ENCODE data around the gene IL6. TPM values are rescaled to one million over a fixed set of nuclear protein-coding genes. Genes with fewer than 3 reads are reported as not detected.
A peak's percentile ranks its signal among the peaks of the same experiment; 100 is the strongest.
"Not testable (repeated sequence)": the region's sequence is repeated elsewhere in the genome, so short reads cannot be mapped to it uniquely, and the experiment has no call there.

Gene IL6
- total RNA-seq = not detected in 2 replicates

DNA sequence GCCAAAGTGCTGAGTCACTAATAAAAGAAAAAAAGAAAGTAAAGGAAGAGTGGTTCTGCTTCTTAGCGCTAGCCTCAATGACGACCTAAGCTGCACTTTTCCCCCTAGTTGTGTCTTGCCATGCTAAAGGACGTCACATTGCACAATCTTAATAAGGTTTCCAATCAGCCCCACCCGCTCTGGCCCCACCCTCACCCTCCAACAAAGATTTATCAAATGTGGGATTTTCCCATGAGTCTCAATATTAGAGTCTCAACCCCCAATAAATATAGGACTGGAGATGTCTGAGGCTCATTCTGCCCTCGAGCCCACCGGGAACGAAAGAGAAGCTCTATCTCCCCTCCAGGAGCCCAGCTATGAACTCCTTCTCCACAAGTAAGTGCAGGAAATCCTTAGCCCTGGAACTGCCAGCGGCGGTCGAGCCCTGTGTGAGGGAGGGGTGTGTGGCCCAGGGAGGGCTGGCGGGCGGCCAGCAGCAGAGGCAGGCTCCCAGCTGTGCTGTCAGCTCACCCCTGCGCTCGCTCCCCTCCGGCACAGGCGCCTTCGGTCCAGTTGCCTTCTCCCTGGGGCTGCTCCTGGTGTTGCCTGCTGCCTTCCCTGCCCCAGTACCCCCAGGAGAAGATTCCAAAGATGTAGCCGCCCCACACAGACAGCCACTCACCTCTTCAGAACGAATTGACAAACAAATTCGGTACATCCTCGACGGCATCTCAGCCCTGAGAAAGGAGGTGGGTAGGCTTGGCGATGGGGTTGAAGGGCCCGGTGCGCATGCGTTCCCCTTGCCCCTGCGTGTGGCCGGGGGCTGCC is at the start of gene IL6:
TSS of gene IL6 (plus strand) at position 294 of the 807 bp plus-strand sequence. CDS start at position 357, 63 bp downstream.
- Mint-ChIP-seq H3K27me3 (ENCODE audit: low read depth) (peaks cover 35% of the 10 kb centered on the region), H3K36me3 (ENCODE audit: low read depth) (no peaks in the 10 kb centered on the region), H3K4me1 (ENCODE audit: low read depth) (peaks cover 33% of the 10 kb centered on the region), H3K4me3 (ENCODE audit: low read depth) (peak within 1 kb of the TSS; percentile 31), H3K27ac (no peak within 1 kb of the TSS), H3K9me3 (no peaks in the 10 kb centered on the region)
- DNase-seq (ENCODE audit: low spot score) = no peak
- intact Hi-C loops (cut with micrococcal nuclease) = loop anchor here (1.0 to 5.0 kb wide), 4 partner anchors 28 to 167 kb away; no protein-coding TSS in a partner anchor

DNA sequence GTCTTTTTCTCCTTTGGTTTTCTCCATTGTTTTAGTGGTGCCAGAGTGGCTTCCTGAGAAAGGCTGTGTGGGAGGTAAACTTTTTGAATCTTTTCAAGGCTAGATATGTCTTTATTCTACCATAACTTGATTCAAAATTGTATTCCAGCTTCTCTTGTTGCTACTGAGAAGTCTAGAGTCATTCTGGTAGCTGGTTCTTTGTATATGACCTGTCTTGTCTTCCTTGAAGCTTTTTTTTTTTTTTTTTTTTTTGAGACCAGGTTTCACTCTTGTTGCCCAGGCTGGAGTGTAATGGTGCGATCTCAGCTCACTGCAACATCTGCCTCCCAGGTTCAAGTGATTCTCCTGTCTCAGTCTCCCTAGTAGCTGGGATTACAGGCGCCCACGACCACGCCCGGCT is 49.7 kb upstream of the IL6 start:
- peaks cover 12% of the 10 kb centered on the region for H3K36me3 Mint-ChIP-seq (ENCODE audit: low read depth)
- intact Hi-C loops (cut with micrococcal nuclease) = loop anchor here (1.0 to 5.0 kb wide), 4 partner anchors 14 to 1310 kb away; partner anchors contain the start of gene IL6
- peak overlapping the region; percentile 26 for H3K4me3 Mint-ChIP-seq (ENCODE audit: low read depth)
- not testable (repeated sequence) for DNase-seq (ENCODE audit: low spot score); H3K27me3 Mint-ChIP-seq (ENCODE audit: low read depth)
- H3K27ac Mint-ChIP-seq = peak overlapping the region; percentile 64
- H3K9me3 Mint-ChIP-seq = peaks cover 11% of the 10 kb centered on the region
- peaks cover 82% of the 10 kb centered on the region for H3K4me1 Mint-ChIP-seq (ENCODE audit: low read depth)

DNA sequence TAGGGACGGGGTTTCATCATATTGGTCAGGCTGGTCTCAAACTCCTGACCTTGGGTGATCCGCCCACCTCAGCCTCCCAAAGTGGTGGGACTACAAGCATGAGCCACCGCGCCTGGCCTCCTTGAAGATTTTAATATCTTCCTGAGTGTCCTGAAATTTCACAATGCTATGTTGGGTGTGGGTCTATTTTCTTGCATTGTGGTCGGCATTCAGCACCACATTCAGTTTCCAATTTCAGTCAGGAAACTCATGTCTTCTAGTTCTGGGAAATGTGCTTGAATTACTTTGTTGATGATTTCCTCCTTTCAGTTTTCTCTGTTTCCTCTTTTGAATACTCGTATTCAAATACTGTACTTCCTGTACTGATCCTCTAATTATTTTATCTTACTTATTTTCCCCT is 49.3 kb upstream of the IL6 start:
- DNase-seq (ENCODE audit: low spot score) = no peak
- intact Hi-C loops (cut with micrococcal nuclease) = loop anchor here (1.0 to 5.0 kb wide), 4 partner anchors 15 to 1310 kb away; partner anchors contain the start of gene IL6
- Mint-ChIP-seq H3K4me1 (ENCODE audit: low read depth) (peaks cover 77% of the 10 kb centered on the region), H3K27me3 (ENCODE audit: low read depth) (peaks cover 5% of the 10 kb centered on the region), H3K36me3 (ENCODE audit: low read depth) (peaks cover 12% of the 10 kb centered on the region), H3K9me3 (peaks cover 11% of the 10 kb centered on the region), H3K27ac (peak overlapping the region; percentile 30), H3K4me3 (ENCODE audit: low read depth) (peak overlapping the region; percentile 26)

DNA sequence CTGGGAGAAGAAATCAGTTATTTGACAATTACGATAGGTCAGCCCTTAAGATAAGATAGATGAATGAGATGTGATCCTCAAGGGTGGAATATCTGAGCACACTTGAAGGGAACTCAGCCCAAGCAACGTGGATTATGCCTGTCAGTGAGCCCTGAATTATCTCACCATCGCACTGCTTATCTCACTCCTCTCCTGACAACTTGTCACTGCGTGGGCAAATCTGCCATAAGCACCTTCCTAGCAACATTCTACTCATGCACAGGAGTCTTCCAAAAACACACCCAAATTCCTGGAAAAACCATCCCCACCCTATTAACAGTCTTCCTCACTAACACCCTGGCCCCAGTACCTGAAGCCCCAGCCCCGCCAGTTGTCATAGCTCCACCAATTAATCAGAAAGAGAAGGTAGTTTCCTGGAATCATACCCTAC is 46.5 kb upstream of the IL6 start:
- DNase-seq (ENCODE audit: low spot score) = no peak
- intact Hi-C loops (cut with micrococcal nuclease) = no loop called here
- Mint-ChIP-seq H3K4me1 (ENCODE audit: low read depth) (peaks cover 58% of the 10 kb centered on the region), H3K9me3 (peaks cover 5% of the 10 kb centered on the region), H3K27me3 (ENCODE audit: low read depth) (peaks cover 21% of the 10 kb centered on the region), H3K36me3 (ENCODE audit: low read depth) (peaks cover 5% of the 10 kb centered on the region), H3K27ac (no peak overlapping the region), H3K4me3 (ENCODE audit: low read depth) (no peak overlapping the region)

DNA sequence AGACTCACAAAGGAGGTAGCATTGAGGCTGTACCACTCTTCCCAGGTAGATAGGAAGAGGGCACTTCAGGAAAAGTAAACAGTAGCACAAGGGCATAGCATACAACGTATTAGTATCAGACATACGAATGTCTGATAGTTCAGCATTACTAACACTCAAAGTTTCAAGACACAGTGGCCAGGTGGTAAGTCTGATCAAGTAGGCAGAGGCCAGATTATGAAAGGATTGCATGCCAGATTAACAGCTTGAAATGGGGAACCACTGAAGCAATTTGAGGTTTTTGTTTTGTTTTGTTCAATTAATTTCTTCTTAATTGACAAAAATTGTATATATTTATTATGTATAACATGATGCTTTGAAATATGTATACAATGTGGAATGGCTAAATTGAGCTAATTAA is 45.7 kb upstream of the IL6 start:
- peaks cover 5% of the 10 kb centered on the region for H3K36me3 Mint-ChIP-seq (ENCODE audit: low read depth)
- peaks cover 24% of the 10 kb centered on the region for H3K27me3 Mint-ChIP-seq (ENCODE audit: low read depth)
- H3K27ac Mint-ChIP-seq = no peak overlapping the region
- intact Hi-C loops (cut with micrococcal nuclease) = no loop called here
- DNase-seq (ENCODE audit: low spot score) = no peak
- H3K4me1 Mint-ChIP-seq (ENCODE audit: low read depth) = peaks cover 51% of the 10 kb centered on the region
- H3K4me3 Mint-ChIP-seq (ENCODE audit: low read depth) = no peak overlapping the region
- peaks cover 5% of the 10 kb centered on the region for H3K9me3 Mint-ChIP-seq

DNA sequence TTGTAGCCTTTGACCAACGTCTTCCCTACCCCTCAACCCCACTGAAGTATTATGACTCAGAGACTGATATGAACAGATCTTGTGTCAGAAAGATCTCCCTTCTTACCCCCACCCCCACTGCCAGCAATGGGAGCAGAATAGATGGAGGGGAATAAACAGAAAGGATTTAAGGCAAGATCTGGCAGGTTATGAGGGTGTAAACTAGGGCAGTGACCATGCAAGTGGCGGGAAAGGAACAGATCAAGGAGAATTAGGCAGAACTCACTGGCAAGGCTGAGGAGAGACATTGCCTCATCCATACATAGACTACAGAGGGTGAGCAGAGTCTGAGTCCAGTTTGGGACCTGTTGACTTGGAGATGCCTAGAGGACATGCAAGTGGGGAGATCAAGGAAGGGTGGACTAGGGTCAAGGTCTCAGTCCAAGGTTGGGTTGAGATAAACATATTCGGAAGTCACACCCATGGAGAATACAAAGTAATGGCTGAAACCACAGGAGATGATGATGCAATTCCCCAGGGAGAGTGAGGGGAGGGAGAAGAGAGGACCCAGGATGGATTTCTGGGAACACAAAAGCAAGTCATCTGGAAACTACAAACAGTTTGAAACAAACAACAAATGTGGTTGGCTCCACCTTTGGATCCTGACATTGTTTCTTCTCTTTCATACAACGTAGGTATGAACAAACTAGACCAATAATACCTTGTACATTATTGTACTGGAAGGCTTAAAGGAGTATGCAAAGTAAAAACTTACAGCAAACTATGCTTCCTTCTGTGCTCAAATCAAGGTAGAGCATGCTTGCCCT is 44.9 kb upstream of the IL6 start:
- H3K27me3 Mint-ChIP-seq (ENCODE audit: low read depth) = peaks cover 28% of the 10 kb centered on the region
- H3K36me3 Mint-ChIP-seq (ENCODE audit: low read depth) = peaks cover 5% of the 10 kb centered on the region
- intact Hi-C loops (cut with micrococcal nuclease) = no loop called here
- peaks cover 5% of the 10 kb centered on the region for H3K9me3 Mint-ChIP-seq
- no peak overlapping the region for H3K4me3 Mint-ChIP-seq (ENCODE audit: low read depth)
- no peak for DNase-seq (ENCODE audit: low spot score)
- H3K4me1 Mint-ChIP-seq (ENCODE audit: low read depth) = peaks cover 44% of the 10 kb centered on the region
- H3K27ac Mint-ChIP-seq = no peak overlapping the region

DNA sequence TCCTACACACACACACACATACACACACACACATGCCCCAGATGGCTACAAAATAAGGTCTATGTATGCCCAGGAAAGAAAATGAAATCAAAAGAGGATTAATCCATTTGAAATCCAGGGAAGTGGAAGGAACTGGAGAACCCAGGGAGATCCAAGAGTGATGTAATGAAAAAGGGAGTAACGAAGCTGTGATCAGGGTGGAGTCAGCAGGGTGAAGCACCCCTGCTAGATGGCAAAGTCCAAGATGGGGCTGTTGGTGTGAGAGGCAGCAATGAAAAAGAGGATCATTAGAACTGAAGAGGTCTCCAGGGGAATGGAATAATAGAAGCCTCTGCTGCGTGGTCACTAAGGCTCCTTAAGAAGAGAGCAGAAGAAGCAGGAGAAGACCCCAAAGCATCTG is 43.6 kb upstream of the IL6 start:
- peaks cover 5% of the 10 kb centered on the region for H3K9me3 Mint-ChIP-seq
- no peak overlapping the region for H3K27ac Mint-ChIP-seq
- peaks cover 34% of the 10 kb centered on the region for H3K27me3 Mint-ChIP-seq (ENCODE audit: low read depth)
- peaks cover 32% of the 10 kb centered on the region for H3K4me1 Mint-ChIP-seq (ENCODE audit: low read depth)
- intact Hi-C loops (cut with micrococcal nuclease) = no loop called here
- no peak for DNase-seq (ENCODE audit: low spot score)
- no peak overlapping the region for H3K4me3 Mint-ChIP-seq (ENCODE audit: low read depth)
- H3K36me3 Mint-ChIP-seq (ENCODE audit: low read depth) = peaks cover 5% of the 10 kb centered on the region

DNA sequence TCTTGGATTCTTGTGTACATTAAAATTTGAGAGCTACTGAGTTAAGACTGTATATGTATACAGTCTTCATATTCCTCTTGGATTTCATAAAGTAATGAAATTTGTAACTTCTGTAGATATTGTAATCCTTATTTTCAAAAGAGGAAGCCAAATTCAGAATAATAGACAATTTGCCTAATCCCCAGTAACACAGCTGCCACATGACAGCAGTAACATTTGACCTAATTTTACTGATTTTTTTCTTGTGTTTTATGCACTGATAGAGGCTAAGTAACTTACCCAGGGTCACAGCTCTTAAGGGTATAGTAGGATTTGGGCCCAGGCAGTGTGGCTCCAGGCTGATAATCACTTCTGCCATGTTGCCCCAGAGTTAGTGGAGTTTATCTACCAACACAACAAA is 40.4 kb upstream of the IL6 start:
- Mint-ChIP-seq H3K9me3 (peaks cover 5% of the 10 kb centered on the region), H3K27me3 (ENCODE audit: low read depth) (peaks cover 51% of the 10 kb centered on the region), H3K4me1 (ENCODE audit: low read depth) (peaks cover 9% of the 10 kb centered on the region), H3K4me3 (ENCODE audit: low read depth) (no peak overlapping the region), H3K27ac (no peak overlapping the region), H3K36me3 (ENCODE audit: low read depth) (no peaks in the 10 kb centered on the region)
- DNase-seq (ENCODE audit: low spot score) = no peak
- intact Hi-C loops (cut with micrococcal nuclease) = no loop called here

DNA sequence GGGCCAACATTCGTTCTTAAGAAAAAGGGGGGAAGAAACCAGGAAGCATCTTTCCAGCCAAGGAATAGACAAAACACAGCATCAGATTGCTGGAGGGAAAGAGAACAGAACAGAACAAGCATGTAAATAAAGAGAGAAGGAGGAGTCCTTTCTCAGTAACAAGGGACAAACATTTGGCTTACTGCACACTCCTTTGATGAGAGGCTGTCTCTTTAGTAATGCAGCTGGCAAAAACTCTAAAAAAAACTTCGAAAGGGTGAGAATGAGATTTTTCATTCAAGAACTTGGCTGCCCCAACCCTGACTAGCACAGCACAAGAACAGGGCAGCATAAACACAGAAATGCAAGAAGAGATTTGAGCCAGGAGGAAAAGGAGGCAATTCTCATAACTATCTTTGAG is 38.9 kb upstream of the IL6 start:
- Mint-ChIP-seq H3K4me1 (ENCODE audit: low read depth) (peaks cover 4% of the 10 kb centered on the region), H3K27me3 (ENCODE audit: low read depth) (peaks cover 51% of the 10 kb centered on the region), H3K27ac (no peak overlapping the region), H3K4me3 (ENCODE audit: low read depth) (no peak overlapping the region), H3K9me3 (no peaks in the 10 kb centered on the region), H3K36me3 (ENCODE audit: low read depth) (no peaks in the 10 kb centered on the region)
- intact Hi-C loops (cut with micrococcal nuclease) = no loop called here
- DNase-seq (ENCODE audit: low spot score) = no peak

DNA sequence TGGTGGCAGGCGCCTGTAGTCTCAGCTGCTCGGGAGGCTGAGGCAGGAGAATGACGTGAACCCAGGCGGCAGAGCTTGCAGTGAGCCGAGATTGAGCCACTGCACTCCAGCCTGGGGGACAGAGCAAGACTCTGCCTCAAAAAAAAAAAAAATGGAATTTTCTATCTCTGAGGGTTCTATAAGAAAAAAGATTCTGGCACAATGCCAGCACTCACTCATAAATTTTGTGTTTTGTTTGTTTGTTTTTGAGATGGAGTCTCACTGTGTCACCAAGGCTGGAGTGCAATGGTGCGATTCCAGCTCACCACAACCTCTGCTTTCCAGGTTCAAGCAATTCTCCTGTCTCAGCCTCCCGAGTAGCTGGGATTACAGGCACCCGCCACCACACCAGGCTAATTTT is 38.1 kb upstream of the IL6 start:
- H3K27me3 Mint-ChIP-seq (ENCODE audit: low read depth) = peaks cover 51% of the 10 kb centered on the region
- H3K4me1 Mint-ChIP-seq (ENCODE audit: low read depth); H3K36me3 Mint-ChIP-seq (ENCODE audit: low read depth); intact Hi-C loops (cut with micrococcal nuclease); DNase-seq (ENCODE audit: low spot score); H3K9me3 Mint-ChIP-seq; H3K27ac Mint-ChIP-seq; H3K4me3 Mint-ChIP-seq (ENCODE audit: low read depth): not testable (repeated sequence)

DNA sequence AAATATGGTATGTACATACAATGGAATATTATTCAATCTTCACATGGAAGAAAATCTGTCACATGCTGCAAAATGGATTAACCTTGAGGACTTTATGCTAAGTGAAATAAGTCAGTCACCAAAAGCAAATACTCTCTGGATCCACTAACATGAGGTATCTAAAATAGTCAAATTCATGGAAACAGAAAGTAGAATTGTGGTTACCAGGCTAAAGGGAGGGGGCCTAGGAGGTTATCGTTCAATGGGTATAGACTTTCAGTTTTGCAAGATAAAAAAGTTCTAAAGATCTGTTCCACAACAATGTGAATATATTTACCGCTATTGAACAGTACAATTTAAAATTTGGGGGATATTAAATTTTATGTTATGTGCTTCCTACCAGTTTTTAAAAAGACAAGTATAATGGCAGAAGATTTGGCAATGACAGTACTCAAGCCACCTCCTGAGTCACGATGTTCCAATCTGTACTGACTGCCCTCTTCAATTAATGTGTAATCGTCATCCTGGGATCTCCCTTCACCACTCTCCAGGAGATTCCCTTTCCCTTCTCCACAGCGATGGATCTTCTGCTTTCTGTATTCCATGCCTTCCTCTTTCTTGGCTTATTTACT is 32.3 kb upstream of the IL6 start:
- Mint-ChIP-seq H3K4me1 (ENCODE audit: low read depth) (peaks cover 57% of the 10 kb centered on the region), H3K4me3 (ENCODE audit: low read depth) (no peak overlapping the region), H3K27me3 (ENCODE audit: low read depth) (peaks cover 23% of the 10 kb centered on the region), H3K9me3 (peaks cover 12% of the 10 kb centered on the region), H3K27ac (peak overlapping the region; percentile 3), H3K36me3 (ENCODE audit: low read depth) (peaks cover 5% of the 10 kb centered on the region)
- intact Hi-C loops (cut with micrococcal nuclease) = loop anchor here (1.0 to 10.0 kb wide), 3 partner anchors 32 to 190 kb away; no protein-coding TSS in a partner anchor
- no peak for DNase-seq (ENCODE audit: low spot score)

DNA sequence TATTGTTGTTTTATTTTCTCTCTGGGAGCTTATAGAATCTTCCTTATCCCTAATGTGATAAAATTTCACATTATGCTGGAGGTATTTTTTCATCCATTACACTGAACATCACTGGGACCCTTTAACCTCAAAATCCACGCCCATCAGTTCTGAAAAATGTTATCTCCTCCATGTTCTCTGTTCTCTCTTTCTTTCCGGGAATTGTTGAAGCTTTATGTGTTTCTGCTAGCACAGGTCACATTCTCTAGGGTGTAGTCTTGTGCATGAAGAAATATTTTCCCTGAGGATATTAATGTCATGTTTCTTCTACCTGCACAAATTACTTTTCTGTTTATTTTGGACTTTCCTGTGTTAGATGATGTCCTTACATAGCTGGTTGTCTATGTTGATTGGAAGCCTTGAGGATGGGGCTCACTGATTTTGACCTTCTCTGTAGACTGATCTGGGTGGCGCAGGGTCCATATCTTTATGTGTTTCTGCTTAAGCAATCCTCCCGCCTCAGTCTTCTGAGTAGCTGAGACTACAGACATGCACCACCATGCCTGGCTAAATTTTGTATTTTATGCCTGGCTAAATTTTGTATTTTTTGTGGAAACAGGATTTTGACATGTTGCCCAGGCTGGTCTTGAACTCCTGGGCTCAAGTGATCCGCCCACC is 31.4 kb upstream of the IL6 start:
- Mint-ChIP-seq H3K27ac (peak overlapping the region; percentile 38), H3K27me3 (ENCODE audit: low read depth) (peaks cover 15% of the 10 kb centered on the region), H3K9me3 (peaks cover 12% of the 10 kb centered on the region), H3K36me3 (ENCODE audit: low read depth) (peaks cover 5% of the 10 kb centered on the region), H3K4me3 (ENCODE audit: low read depth) (peak overlapping the region; percentile 30), H3K4me1 (ENCODE audit: low read depth) (peaks cover 64% of the 10 kb centered on the region)
- intact Hi-C loops (cut with micrococcal nuclease) = loop anchor here (2.0 to 10.0 kb wide), 2 partner anchors 55 to 189 kb away; no protein-coding TSS in a partner anchor
- DNase-seq (ENCODE audit: low spot score) = no peak
